Activated B cell treated with CpG ODN at 0.5 μM for 24 hours (primary cell): ENCODE measurements around the gene MRPL28. TPM values are rescaled to one million over a fixed set of nuclear protein-coding genes. Genes with fewer than 3 reads are reported as not detected.
A peak's percentile ranks its signal among the peaks of the same experiment; 100 is the strongest.

ENCODE experiments used
- ATAC-seq: fragments of 200-7000 bp; cut with Tn5 transposase; one replicate; pipeline ENCODE4 v1.10.0; 2021; ENCODE audit warnings: low read depth, mild to moderate bottlenecking, moderate library complexity
- CTCF ChIA-PET: fragments of 350-600 bp; sonication (Branson Sonifier 250); formaldehyde crosslinking; loops from one replicate; lab custom pipeline; 2021; ENCODE audit warnings: antibody characterized with exemption; lab: Charles Lee
- POLR2A ChIA-PET: fragments of 350-600 bp; sonication (Branson Sonifier 250); formaldehyde crosslinking; loops from one replicate; lab custom pipeline; 2021; ENCODE audit warnings: antibody characterized with exemption; lab: Charles Lee
- DNase-seq: peaks from one replicate; pipeline ENCODE4 v3.0.0; 2022
- H3K27ac Mint-ChIP-seq: one replicate; pipeline ENCODE4 v1.8.0; 2020; ENCODE audit warnings: mixed read lengths
- H3K27me3 Mint-ChIP-seq: one replicate; pipeline ENCODE4 v1.8.0; 2021; ENCODE audit warnings: mixed read lengths
- H3K36me3 Mint-ChIP-seq: one replicate; pipeline ENCODE4 v1.8.0; 2021; ENCODE audit warnings: low read depth, mixed read lengths
- H3K4me1 Mint-ChIP-seq: one replicate; pipeline ENCODE4 v1.8.0; 2021; ENCODE audit warnings: mixed read lengths
- H3K4me3 Mint-ChIP-seq: one replicate; pipeline ENCODE4 v1.8.0; 2020; ENCODE audit warnings: mild to moderate bottlenecking, mixed read lengths
- H3K9me3 Mint-ChIP-seq: one replicate; pipeline ENCODE4 v1.8.0; 2020; ENCODE audit warnings: mixed read lengths
- CTCF ChIP-seq: fragments of 200-600 bp; IDR thresholded peaks from one replicate; pipeline ENCODE4 v1.8.0; 2022; ENCODE audit warnings: antibody characterized with exemption, mild to moderate bottlenecking
- intact Hi-C: fragments of 100-400 bp; cut with micrococcal nuclease; formaldehyde crosslinking; loops from one replicate; pipeline ENCODE4 v1.15.1; 2024
- total RNA-seq: library from RNA; stranded (reverse); gene quantifications from 2 replicates; pipeline ENCODE4 v1.2.3, GENCODE V29; 2022

Gene MRPL28
- total RNA-seq, 1 donor from 2014 or later = 82.4 TPM

DNA sequence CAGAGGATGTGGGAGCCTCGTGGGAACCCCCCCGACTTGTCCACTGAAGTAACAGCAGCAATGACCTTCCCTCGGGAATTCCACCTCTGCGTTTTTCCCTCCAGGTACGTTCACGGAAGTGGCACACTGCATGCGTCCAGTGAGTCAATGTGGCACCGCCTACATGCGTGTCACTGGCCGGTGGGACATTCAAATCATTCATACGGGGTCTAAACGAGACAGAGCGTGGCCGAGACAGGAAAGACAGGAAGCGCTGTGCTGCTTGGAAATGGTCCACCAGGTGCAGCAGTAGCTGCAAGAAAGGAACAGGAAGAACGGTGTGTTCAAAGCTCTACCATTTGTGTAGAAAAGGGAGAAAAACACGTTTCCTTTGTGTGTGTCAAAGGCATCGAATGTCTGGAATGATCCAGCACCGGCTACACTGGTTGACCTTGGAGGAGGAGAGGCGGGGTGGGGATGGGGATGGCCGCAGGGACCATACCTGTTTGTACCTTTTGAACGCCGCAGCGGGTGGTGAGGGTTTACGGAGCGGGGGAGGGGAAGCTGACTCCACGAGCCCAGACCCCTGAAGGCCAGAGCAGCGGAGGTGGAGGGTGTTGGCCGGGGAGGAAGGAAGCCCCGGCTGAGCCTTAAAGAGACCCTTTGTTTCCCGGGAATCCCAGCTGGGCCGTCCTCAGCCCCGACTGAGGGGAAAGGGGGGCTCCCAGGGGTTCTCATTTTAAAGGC lies 13.2 kb upstream of the MRPL28 start:
- Mint-ChIP-seq H3K4me3 (peak overlapping the region; percentile 89), H3K36me3 (no peaks in the 10 kb centered on the region), H3K9me3 (no peaks in the 10 kb centered on the region), H3K27me3 (no peaks in the 10 kb centered on the region), H3K27ac (peak overlapping the region; percentile 78), H3K4me1 (peaks cover 33% of the 10 kb centered on the region)
- DNase-seq (peak; percentile 56), ATAC-seq (peak; percentile 60)
- intact Hi-C loops = loop anchor here (1.0 to 5.0 kb wide), 2 partner anchors 42 to 144 kb away; partner anchors contain the start of genes CAPN15 and RAB11FIP3
- ChIA-PET POLR2A (interaction anchor here (0.6 to 5.0 kb wide), 9 partner anchors 11 to 338 kb away, joined by 3 to 61 read pairs (median 5); partner anchors contain the start of genes ANTKMT, DECR2, FAM234A and MRPL28), CTCF (interaction anchor here (0.8 to 1.3 kb wide), 4 partner anchors 8 to 18 kb away, joined by 3 to 4 read pairs (median 4); partner anchors contain the start of genes DECR2 and MRPL28)
- no peak for TF ChIP-seq CTCF

GRCh38 chr16:381789-382717 lies 11.7 kb upstream of the MRPL28 start, which contains the start of gene PGAP6:
Gene PGAP6 (minus strand): TSS chr16:381978. CDS start chr16:381821, 157 bp downstream.
- DNase-seq (peak; percentile 73), ATAC-seq (peak; percentile 67)
- peak within 1 kb of the TSS; percentile 89 for H3K4me3 Mint-ChIP-seq
- TF ChIP-seq CTCF = no peak
- no peaks in the 10 kb centered on the region for H3K9me3 Mint-ChIP-seq
- intact Hi-C loops = loop anchor here (1.0 to 5.0 kb wide), 4 partner anchors 12 to 145 kb away; partner anchors contain the start of genes CAPN15, DECR2 and MRPL28
- H3K27ac Mint-ChIP-seq = peak within 1 kb of the TSS; percentile 78
- H3K36me3 Mint-ChIP-seq = no peaks in the 10 kb centered on the region
- H3K4me1 Mint-ChIP-seq = peaks cover 33% of the 10 kb centered on the region
- H3K27me3 Mint-ChIP-seq = no peaks in the 10 kb centered on the region
- POLR2A ChIA-PET = interaction anchor here (0.7 to 5.0 kb wide), 12 partner anchors 9 to 1832 kb away, joined by 3 to 61 read pairs (median 6); partner anchors contain the start of genes ANTKMT, AXIN1, DECR2 and FAM234A
- CTCF ChIA-PET = interaction anchor here (1.1 to 1.3 kb wide), 3 partner anchors 10 to 19 kb away, joined by 3 to 4 read pairs (median 4); partner anchors contain the start of genes DECR2 and MRPL28

GRCh38 chr16:381012-381788 lies 10.9 kb upstream of the MRPL28 start:
- H3K9me3 Mint-ChIP-seq = no peaks in the 10 kb centered on the region
- peaks cover 31% of the 10 kb centered on the region for H3K4me1 Mint-ChIP-seq
- no peaks in the 10 kb centered on the region for H3K36me3 Mint-ChIP-seq
- ATAC-seq (peak; percentile 16), DNase-seq (peak; percentile 34)
- ChIA-PET CTCF (interaction anchor here (1.2 kb wide), 1 partner anchor 20 kb away, joined by 4 read pairs; the partner anchor contains the start of gene DECR2), POLR2A (interaction anchor here (1.2 to 5.0 kb wide), 4 partner anchors 10 to 29 kb away, joined by 3 to 61 read pairs (median 34); partner anchors contain the start of genes AXIN1, DECR2 and MRPL28)
- intact Hi-C loops = loop anchor here (1.0 to 5.0 kb wide), 2 partner anchors 11 to 146 kb away; partner anchors contain the start of genes CAPN15 and MRPL28
- peak overlapping the region; percentile 74 for H3K4me3 Mint-ChIP-seq
- no peak overlapping the region for H3K27ac Mint-ChIP-seq
- TF ChIP-seq CTCF = no peak
- H3K27me3 Mint-ChIP-seq = no peaks in the 10 kb centered on the region

DNA sequence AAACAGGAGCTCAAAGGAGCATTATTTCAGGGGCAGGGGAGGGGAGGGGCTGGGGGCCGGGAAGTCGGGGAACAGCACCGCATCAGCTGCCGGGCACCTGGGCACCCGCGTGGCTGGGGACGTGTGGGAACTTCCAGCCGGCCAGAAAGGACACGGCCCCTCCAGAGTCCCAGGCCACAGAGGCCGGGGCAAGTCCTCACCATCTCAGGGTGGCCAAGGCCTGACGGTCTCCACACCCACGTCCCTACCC lies 10.3 kb upstream of the MRPL28 start:
- ATAC-seq (no peak), DNase-seq (no peak)
- H3K4me3 Mint-ChIP-seq = peak overlapping the region; percentile 74
- no peaks in the 10 kb centered on the region for H3K27me3 Mint-ChIP-seq
- H3K27ac Mint-ChIP-seq = no peak overlapping the region
- POLR2A ChIA-PET = interaction anchor here (1.2 to 5.0 kb wide), 4 partner anchors 10 to 29 kb away, joined by 3 to 61 read pairs (median 34); partner anchors contain the start of genes AXIN1, DECR2 and MRPL28
- H3K9me3 Mint-ChIP-seq = no peaks in the 10 kb centered on the region
- CTCF ChIA-PET = interaction anchor here (1.2 kb wide), 1 partner anchor 20 kb away, joined by 4 read pairs; the partner anchor contains the start of gene DECR2
- no peaks in the 10 kb centered on the region for H3K36me3 Mint-ChIP-seq
- intact Hi-C loops = loop anchor here (1.0 to 5.0 kb wide), 2 partner anchors 10 to 147 kb away; partner anchors contain the start of genes CAPN15 and MRPL28
- peaks cover 31% of the 10 kb centered on the region for H3K4me1 Mint-ChIP-seq
- no peak for TF ChIP-seq CTCF
